T-helper 1 cell treated with Interleukin-12 subunit alpha and Interleukin-12 subunit beta and Interleukin-4 antibody, amounts not matched to agents 30 μg/mL and 1 μg/mL, for 36 hours (primary cell): Measurements from ENCODE around the gene DYSF.

Experiments
- H3K27ac Mint-ChIP-seq: one replicate; pipeline ENCODE4 v1.8.0; 2021; ENCODE audit warnings: mild to moderate bottlenecking, mixed read lengths
- H3K27me3 Mint-ChIP-seq: one replicate; pipeline ENCODE4 v1.8.0; 2021; ENCODE audit warnings: low read depth, mixed read lengths
- H3K36me3 Mint-ChIP-seq: one replicate; pipeline ENCODE4 v1.8.0; 2021; ENCODE audit warnings: low read depth, mixed read lengths
- H3K4me1 Mint-ChIP-seq: one replicate; pipeline ENCODE4 v1.8.0; 2021; ENCODE audit warnings: low read depth, mixed read lengths
- H3K4me3 Mint-ChIP-seq: one replicate; pipeline ENCODE4 v1.8.0; 2021; ENCODE audit warnings: mild to moderate bottlenecking, moderate library complexity, mixed read lengths
- H3K9me3 Mint-ChIP-seq: one replicate; pipeline ENCODE4 v1.8.0; 2021; ENCODE audit warnings: mixed read lengths

Gene DYSF

DNA sequence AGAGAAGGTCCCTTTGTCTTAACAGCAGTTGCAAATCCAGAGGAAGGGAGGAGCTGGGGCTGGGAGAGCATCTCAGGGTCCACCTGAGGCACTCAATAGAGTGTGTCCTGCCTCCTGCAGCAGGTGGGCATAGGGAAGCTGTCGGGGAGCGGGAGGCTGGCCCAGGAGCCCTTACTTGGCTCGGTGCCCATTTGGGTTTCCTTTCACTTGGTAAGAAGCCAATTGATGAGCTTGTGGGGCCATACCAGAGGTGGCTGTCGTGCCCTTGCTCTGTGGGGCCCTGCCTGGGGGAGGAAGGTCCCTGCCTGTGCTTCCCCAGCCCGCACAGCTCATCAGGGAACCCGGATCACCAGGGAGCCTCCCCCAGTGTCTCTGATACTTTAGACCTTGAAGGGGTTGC is 229.7 kb downstream of the DYSF start:
- Mint-ChIP-seq H3K9me3 (no peaks in the 10 kb centered on the region), H3K36me3 (no peaks in the 10 kb centered on the region), H3K4me1 (no peaks in the 10 kb centered on the region), H3K27ac (no peak overlapping the region), H3K27me3 (no peaks in the 10 kb centered on the region), H3K4me3 (no peak overlapping the region)

DNA sequence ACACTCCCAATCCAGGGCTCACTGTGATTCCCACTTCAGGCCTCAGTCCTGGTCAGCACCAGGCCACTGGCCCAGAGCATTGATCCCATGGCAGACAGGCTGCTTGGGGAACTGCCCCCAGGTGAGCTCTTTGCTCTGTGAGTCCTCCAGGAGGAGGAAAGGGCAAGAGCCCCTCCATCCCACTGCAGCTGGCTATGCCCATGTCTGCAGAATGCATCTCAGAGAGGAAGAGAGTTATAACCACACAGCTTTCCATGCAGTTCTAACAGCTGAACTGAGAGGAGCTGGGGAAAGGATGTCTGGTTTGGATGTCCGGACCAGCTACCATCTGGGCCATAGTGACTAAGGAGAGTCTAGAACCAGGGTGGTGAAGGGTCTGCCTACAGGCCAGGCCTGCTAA is 230.3 kb downstream of the DYSF start:
- no peaks in the 10 kb centered on the region for H3K4me1 Mint-ChIP-seq
- H3K9me3 Mint-ChIP-seq, result no peaks in the 10 kb centered on the region
- no peak overlapping the region for H3K4me3 Mint-ChIP-seq
- H3K36me3 Mint-ChIP-seq, result no peaks in the 10 kb centered on the region
- H3K27me3 Mint-ChIP-seq, result no peaks in the 10 kb centered on the region
- no peak overlapping the region for H3K27ac Mint-ChIP-seq

DNA sequence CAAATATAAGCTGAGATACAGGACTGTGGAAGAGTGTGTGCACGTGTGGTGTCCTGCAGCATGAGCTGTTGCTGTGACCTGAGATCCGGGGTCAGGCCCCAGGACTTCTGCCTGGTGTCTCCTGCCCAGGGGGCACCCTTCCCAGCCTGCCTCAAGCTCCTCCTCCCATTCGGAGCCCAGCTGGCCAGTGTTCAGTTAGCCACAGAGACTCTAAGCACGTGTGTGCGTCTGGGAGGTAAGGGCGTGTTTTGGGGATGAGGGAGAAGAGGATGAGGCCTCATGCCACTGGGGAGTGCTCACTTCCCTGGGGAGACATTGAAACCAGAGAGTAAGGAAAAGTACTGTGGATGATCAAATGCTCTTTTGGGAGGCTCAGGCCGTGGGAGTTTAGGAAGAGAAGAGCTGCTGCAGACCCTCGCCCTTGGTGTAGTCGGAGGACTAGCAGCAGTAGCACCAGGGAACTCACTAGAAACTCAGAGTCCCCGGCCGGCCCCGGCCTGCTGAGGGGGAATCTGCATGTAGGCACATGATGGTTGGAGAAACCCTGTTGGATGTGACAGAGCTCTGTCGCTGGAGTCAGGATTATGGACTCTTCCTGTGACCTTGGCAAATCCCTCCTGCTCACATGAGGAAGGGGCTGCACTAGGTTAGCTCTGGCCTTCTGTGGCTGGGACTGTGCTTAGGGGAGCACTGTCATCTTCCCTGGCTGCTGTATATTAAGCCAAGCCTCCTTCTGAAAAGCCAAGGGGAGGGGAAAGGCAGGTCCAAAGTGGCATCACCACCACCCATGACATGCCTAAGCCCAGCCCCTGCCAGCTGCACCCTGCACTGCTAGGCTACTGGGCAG is 231.1 kb downstream of the DYSF start:
- H3K27me3 Mint-ChIP-seq, result no peaks in the 10 kb centered on the region
- H3K4me3 Mint-ChIP-seq, result no peak overlapping the region
- no peak overlapping the region for H3K27ac Mint-ChIP-seq
- no peaks in the 10 kb centered on the region for H3K4me1 Mint-ChIP-seq
- H3K9me3 Mint-ChIP-seq, result no peaks in the 10 kb centered on the region
- no peaks in the 10 kb centered on the region for H3K36me3 Mint-ChIP-seq

DNA sequence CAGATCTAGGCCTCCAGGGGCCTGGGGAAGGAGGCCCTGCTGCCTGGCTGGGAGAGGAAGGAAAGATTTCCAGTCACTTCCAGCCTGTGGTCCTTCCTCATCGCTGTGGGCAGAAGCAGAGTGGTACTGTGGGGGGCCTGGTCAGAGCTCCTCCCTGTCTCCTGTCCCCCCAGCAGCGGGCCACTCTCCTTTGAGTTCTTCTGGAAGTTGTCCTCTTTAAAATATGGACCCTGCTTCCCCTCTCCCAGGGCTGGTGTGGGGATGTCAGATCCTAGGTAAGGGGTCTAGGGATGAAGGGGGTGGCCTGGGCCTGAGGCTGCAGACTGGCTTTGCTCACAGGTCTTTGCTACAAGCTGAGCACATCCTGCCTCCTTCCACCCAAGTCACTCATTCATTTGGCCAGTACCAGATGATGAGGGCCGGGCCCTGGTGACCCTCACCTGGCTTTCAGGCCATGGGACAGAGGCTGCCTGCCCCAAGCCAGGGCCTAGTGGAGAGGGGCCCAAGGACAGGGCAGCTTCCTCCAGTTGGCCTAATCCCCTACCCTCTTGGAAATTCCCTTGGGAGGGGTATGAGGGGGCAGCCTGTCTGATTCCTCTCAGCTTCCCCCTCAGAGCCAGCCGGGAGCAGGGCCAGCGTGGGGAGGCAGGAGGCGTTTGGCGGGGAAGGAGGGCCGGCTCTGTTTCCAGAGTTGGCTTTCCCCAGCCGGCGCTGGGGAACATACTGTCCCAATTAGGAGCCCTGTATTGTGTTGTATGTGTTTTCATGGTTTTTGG is 231.9 kb downstream of the DYSF start:
- Mint-ChIP-seq H3K36me3 (no peaks in the 10 kb centered on the region), H3K4me1 (no peaks in the 10 kb centered on the region), H3K27ac (no peak overlapping the region), H3K27me3 (no peaks in the 10 kb centered on the region), H3K9me3 (no peaks in the 10 kb centered on the region), H3K4me3 (no peak overlapping the region)

DNA sequence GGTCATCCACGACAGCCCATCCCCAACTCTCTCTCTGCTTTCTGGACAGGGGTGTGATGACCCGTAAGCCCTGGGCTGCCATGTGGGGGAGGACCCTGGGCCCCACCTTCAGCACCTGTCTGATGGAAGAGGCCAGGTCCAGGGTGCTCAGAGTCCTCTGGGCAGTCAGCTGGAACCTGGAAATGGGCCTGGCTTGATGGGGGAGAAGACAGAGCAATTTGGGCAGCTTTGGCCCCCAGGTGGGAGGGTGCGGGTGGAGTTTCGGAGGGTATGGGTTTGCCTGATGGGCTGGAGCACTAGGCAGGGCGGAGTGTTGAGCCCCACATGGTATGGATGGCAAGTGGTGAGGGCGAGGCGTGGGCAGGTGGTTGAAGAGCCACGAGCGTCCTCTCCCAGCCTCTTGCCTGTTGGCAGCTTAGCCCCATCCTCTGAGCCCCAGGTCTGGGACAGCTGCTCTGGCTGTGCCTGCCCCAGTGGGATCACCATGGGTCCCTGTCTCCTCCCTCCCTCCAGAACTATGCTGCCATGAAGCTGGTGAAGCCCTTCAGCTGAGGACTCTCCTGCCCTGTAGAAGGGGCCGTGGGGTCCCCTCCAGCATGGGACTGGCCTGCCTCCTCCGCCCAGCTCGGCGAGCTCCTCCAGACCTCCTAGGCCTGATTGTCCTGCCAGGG is 232.7 kb downstream of the DYSF start:
- no peaks in the 10 kb centered on the region for H3K36me3 Mint-ChIP-seq
- no peak overlapping the region for H3K27ac Mint-ChIP-seq
- H3K4me1 Mint-ChIP-seq, result no peaks in the 10 kb centered on the region
- H3K27me3 Mint-ChIP-seq, result no peaks in the 10 kb centered on the region
- no peaks in the 10 kb centered on the region for H3K9me3 Mint-ChIP-seq
- no peak overlapping the region for H3K4me3 Mint-ChIP-seq

DNA sequence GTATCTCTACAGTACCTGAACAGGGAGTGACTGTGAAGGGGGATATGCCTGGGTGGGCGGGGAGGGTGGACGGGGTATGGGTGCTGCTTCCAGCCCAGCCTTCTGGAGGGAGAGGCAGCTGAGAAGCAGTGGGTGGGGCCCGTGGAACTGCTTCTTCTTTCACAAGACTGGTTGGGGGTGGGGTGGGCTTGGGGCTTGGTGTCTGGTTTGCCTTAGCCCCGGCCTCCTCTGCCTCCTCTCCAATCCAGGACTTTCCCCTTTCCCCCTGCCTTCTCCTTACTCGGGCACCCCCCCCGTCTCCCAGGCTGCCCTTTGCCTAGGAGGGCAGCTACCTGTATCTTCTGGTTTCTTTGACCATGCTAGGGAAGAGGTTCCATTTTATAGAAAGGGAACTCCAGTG is 233.4 kb downstream of the DYSF start:
- Mint-ChIP-seq H3K27me3 (no peaks in the 10 kb centered on the region), H3K9me3 (no peaks in the 10 kb centered on the region), H3K4me3 (no peak overlapping the region), H3K36me3 (no peaks in the 10 kb centered on the region), H3K4me1 (no peaks in the 10 kb centered on the region), H3K27ac (no peak overlapping the region)

DNA sequence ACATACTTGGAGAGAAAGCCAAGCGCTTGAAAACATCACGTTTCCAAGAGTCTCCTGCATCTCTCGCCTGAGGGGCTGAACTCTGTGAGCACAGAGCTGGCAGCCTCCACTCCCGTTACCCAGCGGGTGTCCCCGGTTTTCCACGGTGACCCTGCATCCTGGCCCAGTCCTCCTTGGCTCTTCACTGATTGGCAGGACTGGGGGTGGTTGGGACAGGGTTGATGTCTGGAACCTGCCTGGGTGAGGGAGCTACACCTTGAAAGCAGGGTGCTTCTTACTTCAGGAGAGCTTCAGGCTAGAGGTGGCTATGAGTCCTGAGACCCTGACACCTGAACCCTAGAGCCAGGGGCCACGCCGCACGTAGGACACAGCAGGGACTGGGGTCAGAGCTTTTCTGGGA is 234.1 kb downstream of the DYSF start:
- H3K9me3 Mint-ChIP-seq, result no peaks in the 10 kb centered on the region
- H3K27ac Mint-ChIP-seq, result no peak overlapping the region
- no peak overlapping the region for H3K4me3 Mint-ChIP-seq
- no peaks in the 10 kb centered on the region for H3K4me1 Mint-ChIP-seq
- no peaks in the 10 kb centered on the region for H3K27me3 Mint-ChIP-seq
- H3K36me3 Mint-ChIP-seq, result no peaks in the 10 kb centered on the region

DNA sequence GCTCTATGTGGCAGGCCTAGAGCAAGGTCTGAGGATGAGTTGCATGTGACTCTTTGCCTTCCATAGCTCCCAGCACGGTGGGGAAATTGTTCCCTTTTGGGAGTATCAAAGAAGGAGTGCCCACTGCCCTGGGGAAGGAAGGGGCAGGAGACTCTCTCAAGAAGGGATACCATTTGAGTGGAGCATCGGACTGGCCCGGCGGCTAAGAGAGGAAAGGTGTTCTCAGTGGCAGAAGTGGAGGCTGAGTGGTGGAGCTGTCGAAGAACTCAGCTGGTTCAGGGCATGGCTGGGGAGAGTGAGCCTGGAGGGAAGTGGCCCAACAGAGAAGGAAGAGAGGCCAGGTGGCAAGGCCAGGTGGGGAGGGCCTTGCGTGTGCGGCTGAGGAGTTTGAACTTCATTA is 235.2 kb downstream of the DYSF start:
- Mint-ChIP-seq H3K4me1 (no peaks in the 10 kb centered on the region), H3K9me3 (no peaks in the 10 kb centered on the region), H3K36me3 (no peaks in the 10 kb centered on the region), H3K27ac (no peak overlapping the region), H3K27me3 (no peaks in the 10 kb centered on the region), H3K4me3 (no peak overlapping the region)

DNA sequence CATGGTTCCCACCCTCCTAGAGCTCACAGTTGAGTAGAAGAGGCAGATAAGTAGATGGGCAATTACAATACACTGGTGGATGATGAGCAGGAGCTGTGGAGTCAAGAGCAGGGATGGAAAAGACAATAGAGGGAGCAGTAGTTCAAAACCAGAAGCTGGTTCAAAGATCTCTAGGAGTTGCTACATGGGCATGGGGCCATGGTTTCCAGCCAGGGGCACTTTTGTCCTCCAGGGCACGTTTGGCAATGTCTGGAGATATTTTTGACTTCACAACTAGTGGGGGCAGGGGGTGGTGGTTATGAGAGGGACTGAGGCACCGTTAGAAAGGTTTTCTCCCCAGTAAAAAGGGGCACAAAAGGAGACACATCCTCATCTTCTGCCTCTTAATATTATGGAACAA is 236.0 kb downstream of the DYSF start:
- H3K4me1 Mint-ChIP-seq, result no peaks in the 10 kb centered on the region
- H3K9me3 Mint-ChIP-seq, result no peaks in the 10 kb centered on the region
- H3K27ac Mint-ChIP-seq, result no peak overlapping the region

DNA sequence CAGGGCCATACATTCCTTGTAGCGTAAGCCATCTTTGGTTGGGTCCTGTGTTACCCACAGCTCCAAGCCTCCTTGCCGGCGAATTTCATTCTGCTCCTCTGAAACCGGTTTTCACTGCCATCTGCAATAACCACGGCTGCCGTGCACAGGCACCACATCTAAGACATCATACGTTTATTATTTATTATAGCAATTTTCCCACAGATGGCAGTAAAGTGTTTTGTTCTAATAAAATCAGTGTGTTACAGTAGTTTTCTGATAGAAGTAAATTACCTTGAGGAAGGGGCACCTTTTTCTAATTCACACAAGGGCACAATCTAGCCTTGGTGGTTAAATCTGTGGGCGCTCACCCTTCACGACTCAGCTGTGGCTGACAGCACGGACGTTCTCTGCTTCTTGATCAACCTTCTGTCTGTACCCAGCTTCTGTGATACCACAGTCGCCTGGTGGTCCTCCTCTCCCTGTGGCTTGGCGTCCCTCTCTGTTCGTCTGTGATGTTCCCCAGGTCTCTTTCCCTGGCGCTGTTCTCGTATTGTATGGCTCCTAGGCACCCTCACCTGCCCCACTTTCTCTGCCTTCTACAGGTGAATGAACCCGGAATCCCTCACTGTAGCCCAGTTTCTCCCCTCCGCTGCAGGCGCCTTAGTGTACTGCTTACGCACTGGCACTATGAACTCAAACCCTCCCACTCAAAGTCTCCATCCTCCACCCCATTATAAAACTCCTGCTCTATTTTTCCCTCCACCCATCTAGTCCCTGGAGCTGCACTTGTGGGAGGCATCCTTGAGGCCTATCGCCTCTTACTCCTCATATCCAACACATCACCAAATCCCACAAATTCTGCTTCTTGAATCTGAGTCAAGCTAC is 236.8 kb downstream of the DYSF start:
- no peaks in the 10 kb centered on the region for H3K27me3 Mint-ChIP-seq
- H3K36me3 Mint-ChIP-seq, result no peaks in the 10 kb centered on the region
- no peak overlapping the region for H3K27ac Mint-ChIP-seq
- H3K4me1 Mint-ChIP-seq, result no peaks in the 10 kb centered on the region
- H3K9me3 Mint-ChIP-seq, result no peaks in the 10 kb centered on the region
- no peak overlapping the region for H3K4me3 Mint-ChIP-seq

More for the DNA sequence above, 236.0 kb downstream of the DYSF start:
- Mint-ChIP-seq H3K4me3 (no peak overlapping the region), H3K27me3 (no peaks in the 10 kb centered on the region), H3K36me3 (no peaks in the 10 kb centered on the region)

DNA sequence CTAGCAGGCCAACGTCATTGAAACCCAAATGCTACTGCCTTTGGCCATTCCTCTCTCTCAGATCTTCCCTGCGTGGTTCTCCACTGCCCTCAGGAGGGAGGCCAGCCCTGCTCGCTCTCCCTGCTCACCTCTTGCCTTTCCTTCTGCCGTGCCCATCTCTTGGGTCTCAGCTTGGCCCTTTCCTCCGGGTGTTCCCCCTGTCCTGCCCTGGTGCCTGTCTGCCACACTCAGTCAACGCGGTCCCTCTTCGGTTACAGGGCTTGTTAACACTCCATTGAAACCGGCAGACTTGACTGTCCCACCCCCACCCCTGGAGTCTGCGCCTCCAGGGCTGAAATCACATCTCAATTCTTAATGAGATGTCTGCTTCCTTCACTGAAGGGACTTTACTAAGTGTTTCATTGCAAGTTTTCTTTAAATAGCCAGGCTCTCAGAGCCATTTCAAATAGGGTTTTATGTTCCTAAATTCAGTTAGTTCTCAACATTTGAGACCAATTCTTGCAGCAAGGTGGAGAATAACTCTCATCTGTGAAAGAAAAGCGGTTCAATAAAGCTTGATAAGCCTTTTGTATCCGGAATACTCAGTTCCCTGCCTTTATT is 237.6 kb downstream of the DYSF start:
- Mint-ChIP-seq H3K27me3 (no peaks in the 10 kb centered on the region), H3K36me3 (no peaks in the 10 kb centered on the region), H3K27ac (no peak overlapping the region), H3K4me1 (no peaks in the 10 kb centered on the region), H3K4me3 (no peak overlapping the region), H3K9me3 (no peaks in the 10 kb centered on the region)

DNA sequence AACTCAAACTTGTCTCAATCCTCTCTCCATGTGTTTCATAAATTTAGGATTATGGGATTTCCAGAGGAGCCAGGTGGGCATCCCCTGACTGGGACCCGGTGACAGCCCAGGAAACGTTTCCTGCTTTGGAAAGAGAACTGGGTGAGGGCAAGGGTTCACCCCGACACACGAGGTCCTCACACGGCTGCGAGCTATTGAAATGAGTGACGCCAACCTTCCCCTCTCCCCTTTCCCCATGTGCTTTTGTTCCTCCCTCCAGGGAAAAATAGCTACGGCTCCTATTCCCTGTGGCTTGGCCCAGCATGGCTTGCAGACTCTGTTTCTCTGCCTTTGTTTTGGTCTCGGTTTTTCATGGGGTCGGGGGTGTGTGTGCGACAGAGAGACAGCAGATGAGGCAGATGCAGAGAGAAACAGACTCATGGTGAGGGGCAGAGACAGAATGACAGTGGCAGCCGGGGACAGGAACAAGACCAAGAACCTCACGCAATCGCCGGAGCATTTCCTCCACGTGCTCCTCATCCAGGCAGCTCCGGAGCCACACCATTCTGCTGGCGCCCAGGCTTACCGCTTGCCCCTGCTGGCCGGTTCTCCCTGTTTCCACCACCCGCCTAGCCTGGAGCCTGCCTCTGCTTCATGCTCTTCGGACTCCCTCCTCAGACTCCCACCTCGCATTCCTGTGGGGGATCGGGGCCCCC is 238.5 kb downstream of the DYSF start:
- no peaks in the 10 kb centered on the region for H3K9me3 Mint-ChIP-seq
- no peaks in the 10 kb centered on the region for H3K4me1 Mint-ChIP-seq
- no peaks in the 10 kb centered on the region for H3K36me3 Mint-ChIP-seq
- no peak overlapping the region for H3K27ac Mint-ChIP-seq
- H3K27me3 Mint-ChIP-seq, result no peaks in the 10 kb centered on the region
- H3K4me3 Mint-ChIP-seq, result no peak overlapping the region

DNA sequence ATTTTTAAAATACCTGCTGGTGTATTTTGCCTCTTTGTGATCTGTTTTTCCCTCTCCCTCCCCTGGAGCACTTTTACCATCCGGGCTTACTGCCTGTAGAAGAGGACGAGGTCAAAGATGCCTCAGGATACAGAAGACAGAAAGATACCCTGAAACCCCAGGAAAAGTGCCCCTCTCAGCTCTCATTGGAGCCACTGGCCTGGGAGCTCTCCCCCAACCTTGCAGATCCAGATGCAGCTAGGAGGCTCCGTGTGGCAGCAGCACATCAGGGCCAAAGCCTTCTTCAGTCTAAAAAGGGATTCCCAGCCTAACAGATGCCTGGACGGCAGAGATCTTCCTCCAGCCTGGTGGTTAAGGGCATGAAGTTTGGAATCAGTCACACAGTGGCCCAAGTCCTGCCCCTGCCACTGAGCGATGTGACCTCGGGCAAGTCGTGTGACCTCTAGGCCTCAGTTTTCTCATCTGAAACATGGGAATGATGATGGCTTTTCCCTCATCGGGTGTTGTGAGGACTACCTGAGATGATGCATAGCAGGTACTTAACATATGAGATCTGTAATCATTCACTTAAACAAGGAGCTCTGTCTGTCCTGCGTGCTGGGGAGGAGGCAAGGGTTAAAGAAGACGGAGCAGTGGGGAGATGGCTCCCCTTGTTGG is 239.4 kb downstream of the DYSF start:
- H3K4me3 Mint-ChIP-seq, result no peak overlapping the region
- no peaks in the 10 kb centered on the region for H3K27me3 Mint-ChIP-seq
- no peaks in the 10 kb centered on the region for H3K36me3 Mint-ChIP-seq
- no peaks in the 10 kb centered on the region for H3K9me3 Mint-ChIP-seq
- H3K27ac Mint-ChIP-seq, result no peak overlapping the region
- H3K4me1 Mint-ChIP-seq, result no peaks in the 10 kb centered on the region
